Upper lobe of left lung (tissue), 4 donors: ENCODE measurements around the gene NACC2.

Source experiments
- CTCF ChIP-seq, 6 experiments: fragments of 450-650 bp in 4 of 6; fragments of 200-600 bp in 2 of 6; sonication (generic) in 2 of 6; IDR thresholded peaks; one replicate each; pipeline ENCODE4 v1.5.1; 2016 to 2019; ENCODE audit warnings: antibody characterized with exemption in 6 of 6
- EP300 ChIP-seq, 4 donors: sonication (generic); formaldehyde crosslinking; IDR thresholded peaks; one replicate each; pipeline ENCODE4 v1.5.1; 2017; ENCODE audit warnings: antibody characterized with exemption in 4 of 4, control low read depth in 2 of 4

GRCh38 chr9:136092353-136092650, 2.8 kb downstream of the NACC2 start:
- TF ChIP-seq CTCF (IDR thresholded peaks at IDR 0.05) (no peak), EP300 (IDR thresholded peaks at IDR 0.05) (no peak)
